ENCODE data around the gene DHX38.

GRCh38 chr16:72044825-72045359 lies 48.8 kb upstream of the DHX38 start:
- TF ChIP-seq POLR2AphosphoS5 (IDR thresholded peaks at IDR 0.05; ENCODE audit: borderline replicate concordance, low read depth, low read length) = no peak
- no peak for TF ChIP-seq EZH2 (IDR thresholded peaks at IDR 0.05)
